ENCODE results near the gene RPL36AL. TPM values are rescaled to one million over a fixed set of nuclear protein-coding genes. Genes with fewer than 3 reads are reported as not detected.

The RPL36AL gene
- polyA plus RNA-seq (2011; rRNA removed) (280 and 390 TPM in 2 replicates), polyA plus RNA-seq (2017; fragmentation: RNase III; extraction: RNeasy Plus Mini Kit Qiagen cat#74134 plus additional on column Dnase treatment) (454 to 469 TPM (median 468 TPM) in 3 replicates), polyA minus RNA-seq (2011; rRNA and poly(A)+ RNA removed) (40.4 and 50.3 TPM in 2 replicates)
- polyA plus RNA-seq (2012; cell fraction: cytosol; rRNA removed) = 272 and 403 TPM in 2 replicates
- polyA plus RNA-seq (2012; cell fraction: nucleus; rRNA removed) = 46.2 and 69.2 TPM in 2 replicates

- peak; percentile 98 to 99 for DNase-seq (ENCODE audit: low read depth in 1 of 2, low spot score in 1 of 2)
- WGBS (ENCODE audit: missing lambda C conversion rate) = 1% methylated on average over 44 of the region's 85 CpGs
- no peaks in the 10 kb centered on the region for H3K9me3 ChIP-seq
- ChIA-PET POLR2A (interaction anchor here (0.5 to 3.3 kb wide), 24 partner anchors 8 to 347 kb away, joined by 3 to 50 read pairs (median 4); partner anchors contain the start of genes DNAAF2, KLHDC2, LRR1 and NEMF), CTCF (interaction anchor here (0.7 to 5.2 kb wide), 8 partner anchors 8 to 232 kb away, joined by 3 to 55 read pairs (median 4); partner anchors contain the start of genes DNAAF2, LRR1 and NEMF)
- peak within 1 kb of the TSS; percentile 95 to 96 for H3K27ac ChIP-seq
- peak; percentile 76 for FAIRE-seq
- peak; percentile 94 to 98 for ATAC-seq
- peaks cover 55% of the 10 kb centered on the region for H3K4me1 ChIP-seq
- peak within 1 kb of the TSS; percentile 94 for H3K4me2 ChIP-seq
- H3K4me3 ChIP-seq = peak within 1 kb of the TSS; percentile 78
- TF ChIP-seq PBX3 (IDR thresholded peaks at IDR 0.05) (peak; percentile 97), RFX5 (IDR thresholded peaks at IDR 0.05) (no peak), JUN (IDR thresholded peaks at IDR 0.05) (peak; percentile 93 to 95), HMGXB4 (CRISPR knock-in tag; IDR thresholded peaks at IDR 0.05; ENCODE audit: borderline replicate concordance) (0 out of 2 replicates have a peak, but pooled peaks have one; percentile 59), POLR2A (IDR thresholded peaks at IDR 0.05; ENCODE audit: low read length) (peak; percentile 94), TFCP2L1 (CRISPR knock-in tag; IDR thresholded peaks at IDR 0.05) (peak; percentile 70; the same call in 1 of the 2 replicates), MAX (IDR thresholded peaks at IDR 0.05) (peak; percentile 73), BCL3 (IDR thresholded peaks at IDR 0.05) (peak; percentile 93), PHF8 (IDR thresholded peaks at IDR 0.05; ENCODE audit: borderline replicate concordance, low read depth) (peak; percentile 94), MAZ (IDR thresholded peaks at IDR 0.05; ENCODE audit: borderline replicate concordance, low read depth, low read length) (no peak), CHD2 (IDR thresholded peaks at IDR 0.05; ENCODE audit: low read length, partially characterized antibody) (no peak), CTCF (IDR thresholded peaks at IDR 0.05) (0 out of 3 replicates have a peak, but pooled peaks have one; percentile 10), KDM5A (IDR thresholded peaks at IDR 0.05) (0 out of 2 replicates have a peak, but pooled peaks have one; percentile 35), ZNF302 (CRISPR knock-in tag; IDR thresholded peaks at IDR 0.05) (no peak), USF2 (IDR thresholded peaks at IDR 0.05) (peak; percentile 80)
These were observed at the start of gene RPL36AL, which contains the start of gene MGAT2 for GRCh38 chr14:49620182-49621113. Gene RPL36AL, minus strand, starts transcription at chr14:49620626. Its CDS starts 1,522 bp downstream, at chr14:49619104. Gene MGAT2, plus strand, starts transcription at chr14:49620799. Its CDS starts 470 bp downstream, at chr14:49621269.

Data from A549 (cell line).